ENCODE measurements around the gene MLST8.
"Not testable (repeated sequence)": the region's sequence is repeated elsewhere in the genome, so short reads cannot be mapped to it uniquely, and the experiment has no call there.

Gene MLST8

DNA sequence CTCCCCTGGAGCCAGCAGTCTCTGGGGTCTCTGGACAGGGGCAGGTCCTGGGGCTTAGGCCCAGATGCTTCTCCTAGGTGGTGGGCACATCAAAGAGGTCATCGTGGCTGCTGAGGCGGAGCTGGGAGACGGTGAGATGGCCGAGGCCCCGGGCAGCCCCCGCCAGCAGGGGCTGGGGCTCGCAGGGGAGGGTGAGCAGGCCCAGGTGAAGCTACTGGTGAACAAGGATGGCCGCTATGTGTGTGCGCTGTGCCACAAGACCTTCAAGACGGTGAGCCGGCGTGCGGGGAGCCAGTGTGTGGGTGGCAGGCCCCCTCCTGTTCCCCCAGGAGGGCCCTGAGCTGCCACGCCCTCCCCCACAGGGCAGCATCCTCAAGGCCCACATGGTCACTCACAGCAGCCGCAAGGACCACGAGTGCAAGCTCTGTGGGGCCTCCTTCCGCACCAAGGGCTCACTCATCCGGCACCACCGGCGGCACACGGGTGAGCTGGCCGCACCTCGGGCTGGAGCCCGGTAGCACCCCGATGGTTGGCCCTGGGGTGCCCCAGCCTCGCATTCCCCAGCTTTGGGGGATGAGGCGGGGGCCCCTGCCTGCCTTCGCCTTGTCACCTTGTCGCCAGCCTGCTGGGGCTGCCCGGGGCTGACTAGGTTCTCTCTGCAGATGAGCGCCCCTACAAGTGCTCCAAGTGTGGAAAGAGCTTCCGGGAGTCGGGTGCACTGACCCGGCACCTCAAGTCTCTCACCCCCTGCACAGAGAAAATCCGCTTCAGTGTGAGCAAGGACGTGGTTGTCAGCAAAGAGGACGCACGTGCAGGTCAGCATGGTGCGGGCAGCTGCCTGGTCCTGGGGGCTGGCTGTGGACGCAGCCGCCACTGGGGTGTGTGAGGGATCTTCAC lies 27.1 kb downstream of the MLST8 start:
- no peak for DNase-seq

DNA sequence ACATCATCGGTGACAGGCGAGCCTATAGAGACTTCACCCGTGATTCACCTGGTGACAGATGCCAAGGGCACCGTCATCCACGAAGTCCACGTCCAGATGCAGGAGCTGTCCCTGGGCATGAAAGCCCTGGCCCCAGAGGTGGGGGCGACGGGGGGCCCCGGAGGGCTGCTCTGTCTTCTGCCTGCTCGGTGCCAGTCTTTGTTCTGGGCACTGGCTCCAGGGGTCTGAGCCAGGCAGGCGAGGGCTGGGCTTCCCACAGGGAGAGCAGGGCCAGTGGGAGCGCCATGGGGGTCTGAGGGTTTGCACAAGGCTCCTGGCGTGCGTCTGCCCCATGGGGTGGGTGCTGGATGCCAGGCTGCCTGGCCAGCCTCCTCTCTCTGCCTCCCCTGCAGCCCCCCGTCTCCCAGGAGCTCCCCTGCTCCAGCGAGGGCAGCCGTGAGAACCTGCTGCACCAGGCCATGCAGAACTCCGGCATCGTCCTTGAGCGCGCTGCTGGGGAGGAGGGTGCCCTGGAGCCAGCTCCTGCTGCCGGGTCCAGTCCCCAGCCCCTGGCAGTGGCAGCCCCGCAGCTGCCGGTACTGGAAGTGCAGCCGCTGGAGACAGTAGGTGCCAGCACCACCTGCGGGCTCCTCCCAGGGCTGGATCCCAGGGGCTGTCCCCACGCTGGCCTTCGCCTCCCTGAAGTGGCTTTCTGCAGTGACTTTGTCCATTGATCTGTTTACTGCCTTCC lies 28.0 kb downstream of the MLST8 start:
- DNase-seq, result no peak

GRCh38 chr16:2233872-2234812 lies 28.9 kb downstream of the MLST8 start:
- DNase-seq, result no peak

DNA sequence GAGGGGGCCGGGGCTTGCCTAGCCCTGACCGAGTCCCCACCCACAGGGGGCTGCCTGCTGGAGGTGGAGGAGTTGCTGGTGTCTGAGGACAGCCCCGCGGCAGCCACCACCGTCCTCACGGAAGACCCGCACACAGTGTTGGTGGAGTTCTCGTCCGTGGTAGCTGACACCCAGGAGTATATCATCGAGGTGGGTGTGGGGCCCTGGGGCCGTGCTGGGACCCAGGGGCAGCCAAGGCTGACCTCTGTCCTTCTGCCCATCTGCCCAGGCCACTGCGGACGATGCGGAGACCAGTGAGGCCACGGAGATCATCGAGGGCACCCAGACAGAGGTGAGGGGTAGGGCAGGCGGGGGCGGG lies 29.5 kb downstream of the MLST8 start:
- no peak for DNase-seq

- DNase-seq, result no peak
Observed at GRCh38 chr16:2235234-2235651, 30.0 kb downstream of the MLST8 start.

DNA sequence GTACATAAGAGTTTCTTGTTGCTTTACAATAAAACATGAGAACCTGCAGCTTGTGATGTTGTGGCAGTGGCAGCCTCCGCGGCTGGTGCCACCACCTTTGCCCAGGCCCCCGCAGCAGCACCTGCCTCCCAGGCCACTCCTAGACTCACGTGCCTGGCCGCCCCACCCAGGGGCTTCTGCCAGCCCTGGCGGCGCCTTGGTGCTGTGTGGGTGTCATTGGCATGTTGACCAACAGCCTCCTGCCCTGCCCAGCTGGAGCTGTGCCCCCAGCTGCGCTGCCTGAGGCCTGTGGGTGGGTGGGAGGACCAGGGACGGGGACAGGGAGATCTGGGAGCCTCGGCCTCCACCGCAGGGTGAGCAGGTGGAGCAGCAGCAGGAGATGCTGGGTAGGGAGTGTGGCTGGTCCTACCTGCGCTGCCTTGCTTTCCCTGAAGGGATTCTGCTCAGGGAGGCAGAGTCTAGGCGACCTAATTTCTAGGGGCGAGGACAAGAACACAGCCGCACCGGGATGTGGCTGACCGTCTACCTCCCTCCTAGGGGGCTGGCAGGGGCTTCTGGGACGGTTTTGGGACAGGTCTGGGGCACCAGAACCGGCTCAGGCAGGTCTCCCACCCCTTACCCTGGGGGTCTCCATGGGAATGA lies 30.6 kb downstream of the MLST8 start:
- no peak for DNase-seq

- DNase-seq, result no peak
Observed at GRCh38 chr16:2236337-2237101, 31.3 kb downstream of the MLST8 start, which contains the start of gene DNASE1L2. Gene DNASE1L2, plus strand, starts transcription at chr16:2236444. Its CDS starts 373 bp downstream, at chr16:2236817.

DNA sequence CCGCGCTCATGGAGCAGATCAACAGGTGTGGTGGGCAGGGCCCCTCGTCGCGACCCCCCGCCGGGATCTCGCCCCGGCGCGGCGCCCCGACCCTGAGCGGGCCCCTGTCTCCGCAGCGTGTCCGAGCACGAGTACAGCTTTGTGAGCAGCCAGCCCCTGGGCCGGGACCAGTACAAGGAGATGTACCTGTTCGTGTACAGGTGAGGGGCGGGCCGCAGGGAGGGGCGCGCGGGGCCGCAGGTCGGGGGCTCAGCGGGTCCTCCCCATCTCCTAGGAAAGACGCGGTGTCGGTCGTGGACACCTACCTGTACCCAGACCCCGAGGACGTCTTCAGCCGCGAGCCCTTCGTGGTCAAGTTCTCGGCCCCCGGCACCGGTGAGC lies 31.8 kb downstream of the MLST8 start:
- no peak for DNase-seq

DNA sequence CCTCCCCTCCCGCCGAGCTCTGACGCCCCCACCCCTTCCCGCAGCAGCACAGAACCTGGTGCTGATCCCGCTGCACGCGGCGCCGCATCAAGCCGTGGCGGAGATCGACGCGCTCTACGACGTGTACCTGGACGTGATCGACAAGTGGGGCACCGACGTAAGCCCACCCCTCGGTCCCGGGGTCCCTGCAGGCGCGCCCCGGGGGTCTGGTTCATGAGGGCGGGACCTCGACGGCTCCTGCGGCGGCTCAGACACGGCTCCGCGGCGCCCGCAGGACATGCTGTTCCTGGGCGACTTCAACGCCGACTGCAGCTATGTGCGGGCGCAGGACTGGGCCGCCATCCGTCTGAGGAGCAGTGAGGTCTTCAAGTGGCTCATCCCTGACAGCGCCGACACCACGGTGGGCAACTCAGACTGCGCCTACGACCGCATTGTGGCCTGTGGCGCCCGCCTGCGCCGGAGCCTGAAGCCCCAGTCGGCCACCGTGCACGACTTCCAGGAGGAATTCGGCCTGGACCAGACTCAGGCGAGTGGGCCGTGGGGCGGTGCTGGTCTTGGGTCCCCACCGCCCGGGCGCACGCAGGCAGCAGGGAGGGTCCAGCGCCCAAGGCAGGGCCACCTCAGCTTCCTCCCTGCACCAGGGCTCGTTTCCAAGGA lies 32.4 kb downstream of the MLST8 start:
- no peak for DNase-seq

- DNase-seq, result no peak
Observed at GRCh38 chr16:2238150-2238837, 33.0 kb downstream of the MLST8 start.

DNA sequence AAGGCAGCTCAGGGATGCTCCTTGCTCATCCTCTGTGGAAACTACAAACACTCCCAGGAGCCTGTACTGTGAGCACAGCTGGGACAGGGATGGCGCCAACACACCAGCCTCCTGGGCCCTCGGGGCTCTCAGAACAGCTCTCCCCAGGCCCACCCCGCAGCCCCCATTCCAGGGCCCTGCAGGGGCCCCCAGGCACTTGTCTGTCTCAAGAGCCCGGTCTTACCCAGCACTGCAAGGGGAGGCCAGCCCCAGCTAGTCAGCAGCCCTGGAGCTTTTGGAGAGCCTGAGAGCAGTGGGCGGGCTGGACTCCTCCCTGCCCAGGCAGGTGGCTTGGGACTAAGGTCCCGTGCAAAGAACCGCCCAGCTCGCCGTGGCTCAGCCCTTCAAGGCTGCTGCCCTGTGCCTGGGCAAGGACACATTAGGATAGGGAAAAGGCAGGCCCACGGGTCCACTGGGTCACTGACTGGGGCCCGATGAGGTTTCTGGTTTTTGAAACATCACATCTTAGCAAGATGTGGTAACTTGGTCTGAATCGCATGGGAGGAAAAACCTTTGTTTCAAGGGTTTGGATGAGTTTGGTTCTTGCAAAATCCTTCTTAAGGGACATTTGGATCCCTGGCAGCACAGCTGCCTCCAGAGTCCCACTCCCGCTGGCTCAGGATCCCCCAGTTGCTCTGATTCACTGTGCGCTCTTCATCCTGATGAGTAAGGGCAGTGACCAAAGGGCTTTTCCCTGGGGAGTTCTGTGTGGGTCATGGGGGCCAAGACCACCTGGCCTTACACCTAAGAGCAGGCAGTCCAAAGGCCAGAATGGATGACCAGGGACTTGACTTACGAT lies 33.8 kb downstream of the MLST8 start:
- DNase-seq, result no peak

DNA sequence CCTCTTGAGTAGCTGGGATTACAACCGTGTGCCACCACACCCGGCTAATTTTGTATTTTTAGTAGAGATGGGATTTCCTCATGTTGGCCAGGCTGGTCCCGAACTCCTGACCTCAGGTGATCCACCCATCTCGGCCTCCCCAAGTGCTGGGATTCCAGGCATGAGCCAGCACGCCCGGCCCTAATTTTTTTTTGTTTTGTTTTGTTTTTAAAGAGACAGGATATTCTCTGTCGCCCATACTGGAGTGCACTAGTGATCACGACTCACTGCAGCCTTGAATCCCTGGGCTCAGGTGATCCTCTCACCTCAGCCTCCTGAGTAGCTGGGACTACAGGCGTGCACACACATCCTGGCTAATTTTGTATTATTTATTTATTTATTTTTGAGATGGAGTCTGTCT lies 35.1 kb downstream of the MLST8 start:
- not testable (repeated sequence) for DNase-seq

- DNase-seq, result no peak
Observed at GRCh38 chr16:2242598-2242997, 37.3 kb downstream of the MLST8 start.

GRCh38 chr16:2243031-2243528 lies 37.8 kb downstream of the MLST8 start:
- DNase-seq, result no peak

GRCh38 chr16:2243781-2244180 lies 38.5 kb downstream of the MLST8 start:
- no peak for DNase-seq

- no peak for DNase-seq
Observed at GRCh38 chr16:2244301-2244700, 39.0 kb downstream of the MLST8 start.

GRCh38 chr16:2244926-2245795 lies 39.9 kb downstream of the MLST8 start:
- no peak for DNase-seq

GRCh38 chr16:2246301-2246885 lies 41.1 kb downstream of the MLST8 start:
- no peak for DNase-seq
